IMR-90 (cell line): ENCODE measurements around the gene PLCL1. TPM values are rescaled to one million over a fixed set of nuclear protein-coding genes. Genes with fewer than 3 reads are reported as not detected.
A peak's percentile ranks its signal among the peaks of the same experiment; 100 is the strongest.

Experiments used
- ATAC-seq: fragments of 200-7000 bp; cut with Tn5 transposase; 2 replicates; pipeline ENCODE4 v1.9.1; 2020; ENCODE audit warnings: low read depth, mild to moderate bottlenecking, moderate library complexity
- Bru-seq: library from RNA; stranded (reverse); fragments of 400-500 nt; gene quantifications from one replicate; lab custom pipeline; 2021; lab: Mats Ljungman, UMichigan
- BruChase-seq, 2 experiments: library from RNA; stranded (reverse); fragments of 400-500 nt; gene quantifications; one replicate each; lab custom pipeline; 2021; lab: Mats Ljungman, UMichigan
- BruUV-seq: library from RNA; stranded (reverse); fragments of 400-500 nt; replicated peaks from 2 replicates; lab custom pipeline; 2021; lab: Mats Ljungman, UMichigan
- CTCF ChIA-PET: fragments of 300-600 bp; formaldehyde crosslinking; extraction: SDS; loops from one replicate; lab custom pipeline; 2021; ENCODE audit warnings: antibody characterized with exemption; lab: Yijun Ruan, JAX
- POLR2A ChIA-PET: fragments of 300-600 bp; sonication (Branson Sonifier 250); formaldehyde crosslinking; loops from one replicate; lab custom pipeline; 2022; ENCODE audit warnings: antibody characterized with exemption; ENCODE audit not compliant: unreplicated experiment; lab: Charles Lee
- DNase-seq: peaks from one replicate; pipeline ENCODE4 v3.0.0; 2013
- H2AFZ ChIP-seq: replicated peaks from 2 replicates; pipeline ENCODE3; 2013; ENCODE audit warnings: low read length, mild to moderate bottlenecking; ENCODE audit not compliant: poor library complexity
- H2AK5ac ChIP-seq: 2 replicates; pipeline ENCODE4 v1.6.1; 2013; ENCODE audit warnings: low read depth, low read length, inconsistent platforms
- H2AK9ac ChIP-seq: replicated peaks from 2 replicates; pipeline ENCODE3; 2013; ENCODE audit warnings: mild to moderate bottlenecking, low read depth, low read length, moderate library complexity; ENCODE audit not compliant: poor library complexity
- H2BK120ac ChIP-seq: 2 replicates; pipeline ENCODE4 v1.6.1; 2013; ENCODE audit warnings: low read depth, low read length, inconsistent platforms
- H2BK15ac ChIP-seq: 3 replicates; pipeline ENCODE4 v1.6.1; 2013; ENCODE audit warnings: low read depth, low read length, inconsistent platforms
- H2BK20ac ChIP-seq: 2 replicates; pipeline ENCODE4 v1.6.1; 2013; ENCODE audit warnings: low read depth, mild to moderate bottlenecking, inconsistent platforms, low read length, moderate library complexity
- H2BK5ac ChIP-seq: 2 replicates; pipeline ENCODE4 v1.6.1; 2013; ENCODE audit warnings: mild to moderate bottlenecking, low read depth, low read length, inconsistent platforms; ENCODE audit not compliant: poor library complexity, severe bottlenecking
- H3K14ac ChIP-seq: replicated peaks from 2 replicates; pipeline ENCODE4 v1.6.1; 2013; ENCODE audit warnings: low read depth, low read length, inconsistent platforms
- H3K18ac ChIP-seq: 2 replicates; pipeline ENCODE4 v1.6.1; 2013; ENCODE audit warnings: low read depth, low read length, control low read depth
- H3K23ac ChIP-seq: 2 replicates; pipeline ENCODE4 v1.6.1; 2013; ENCODE audit warnings: low read depth, low read length, inconsistent platforms
- H3K27ac ChIP-seq: 2 replicates; pipeline ENCODE4 v1.5.1; 2013; ENCODE audit warnings: mild to moderate bottlenecking, control low read depth, low read length; ENCODE audit not compliant: insufficient read depth
- H3K27me3 ChIP-seq: 2 replicates; pipeline ENCODE4 v1.6.1; 2013; ENCODE audit warnings: low read length; ENCODE audit not compliant: control insufficient read depth, insufficient read depth
- H3K36me3 ChIP-seq: 2 replicates; pipeline ENCODE4 v1.6.1; 2013; ENCODE audit warnings: low read length, mixed read lengths; ENCODE audit not compliant: control insufficient read depth, insufficient read depth
- H3K4ac ChIP-seq: 2 replicates; pipeline ENCODE4 v1.6.1; 2013; ENCODE audit warnings: low read depth, low read length, inconsistent platforms
- H3K4me1 ChIP-seq: 2 replicates; pipeline ENCODE4 v1.6.1; 2013; ENCODE audit warnings: low read length, mixed read lengths; ENCODE audit not compliant: control insufficient read depth, insufficient read depth
- H3K4me2 ChIP-seq: 2 replicates; pipeline ENCODE4 v1.6.1; 2013; ENCODE audit warnings: low read depth, mild to moderate bottlenecking, control low read depth, low read length, moderate library complexity
- H3K4me3 ChIP-seq: 2 replicates; pipeline ENCODE4 v1.5.1; 2013; ENCODE audit warnings: low read depth, mild to moderate bottlenecking, control low read depth, low read length, moderate library complexity; ENCODE audit not compliant: insufficient read depth
- H3K56ac ChIP-seq: 2 replicates; pipeline ENCODE4 v1.6.1; 2013; ENCODE audit warnings: low read length, inconsistent platforms; ENCODE audit not compliant: insufficient read depth; ENCODE audit errors: extremely low read depth
- H3K79me1 ChIP-seq, 2 experiments: 2 replicates each; pipeline ENCODE4 v1.6.1; 2013; ENCODE audit warnings: low read length in 2 of 2, inconsistent platforms in 1 of 2, low read depth in 1 of 2
- H3K9ac ChIP-seq: 2 replicates; pipeline ENCODE4 v1.6.1; 2013; ENCODE audit warnings: low read depth, low read length, control low read depth
- H3K9me1 ChIP-seq: 2 replicates; pipeline ENCODE4 v1.6.1; 2013; ENCODE audit warnings: low read length, inconsistent platforms; ENCODE audit not compliant: insufficient read depth
- H3K9me3 ChIP-seq: 2 replicates; pipeline ENCODE4 v1.6.1; 2013; ENCODE audit warnings: low read length; ENCODE audit not compliant: control insufficient read depth, insufficient read depth
- H4K20me1 ChIP-seq: 2 replicates; pipeline ENCODE4 v1.6.1; 2013; ENCODE audit warnings: low read length, inconsistent platforms; ENCODE audit not compliant: insufficient read depth
- H4K5ac ChIP-seq: 2 replicates; pipeline ENCODE4 v1.6.1; 2013; ENCODE audit warnings: mild to moderate bottlenecking, low read depth, low read length, control low read depth
- H4K8ac ChIP-seq, 2 experiments: 2 replicates each; pipeline ENCODE4 v1.6.1; 2013; ENCODE audit warnings: low read depth in 2 of 2, low read length in 2 of 2, control low read depth in 1 of 2, inconsistent platforms in 1 of 2
- H4K91ac ChIP-seq: 2 replicates; pipeline ENCODE4 v1.6.1; 2013; ENCODE audit warnings: low read depth, low read length, inconsistent platforms; ENCODE audit not compliant: insufficient read depth
- BHLHE40 ChIP-seq: fragments of 150-350 bp; IDR thresholded peaks from 2 replicates; pipeline ENCODE4 v1.6.1; 2016; ENCODE audit warnings: mild to moderate bottlenecking, low read depth, low read length
- CEBPB ChIP-seq: IDR thresholded peaks from 2 replicates; pipeline ENCODE4 v1.6.1; 2012; ENCODE audit warnings: low read depth, low read length, improper control_type of control experiment
- CHD1 ChIP-seq: IDR thresholded peaks from 2 replicates; pipeline ENCODE4 v1.6.1; 2012; ENCODE audit warnings: low read depth, low read length, improper control_type of control experiment
- FOS ChIP-seq: fragments of 150-350 bp; IDR thresholded peaks from 2 replicates; pipeline ENCODE4 v1.6.1; 2016; ENCODE audit warnings: low read depth, low read length
- MAZ ChIP-seq: IDR thresholded peaks from 2 replicates; pipeline ENCODE4 v1.6.1; 2012; ENCODE audit warnings: low read depth, mild to moderate bottlenecking, low read length, improper control_type of control experiment, moderate library complexity, borderline replicate concordance
- RAD21 ChIP-seq: IDR thresholded peaks from 2 replicates; pipeline ENCODE4 v1.6.1; 2012; ENCODE audit warnings: low read length, improper control_type of control experiment
- RCOR1 ChIP-seq: IDR thresholded peaks from 2 replicates; pipeline ENCODE4 v1.6.1; 2012; ENCODE audit warnings: mild to moderate bottlenecking, low read length, improper control_type of control experiment; ENCODE audit not compliant: insufficient replicate concordance
- USF2 ChIP-seq: fragments of 150-350 bp; IDR thresholded peaks from 2 replicates; pipeline ENCODE4 v1.6.1; 2017; ENCODE audit warnings: mild to moderate bottlenecking, antibody characterized with exemption, low read length, low read depth
- WGBS, 2 experiments: methylation state at CpG; one replicate each; pipeline versions ENCODE4 v1.1.5 to v1.1.7; 2013; ENCODE audit warnings: missing lambda C conversion rate in 2 of 2; ENCODE audit not compliant: insufficient read length in 1 of 2; ENCODE audit errors: extremely low coverage in 2 of 2; 5-methylcytosine and 5-hydroxymethylcytosine counted together
- dilution Hi-C: fragments of 300-500 bp; cut with HindIII; formaldehyde crosslinking; loops from one replicate; pipeline ENCODE4 v1.14.3; 2018; ENCODE audit warnings: low sequenced_read_pairs; ENCODE audit not compliant: unreplicated experiment
- in situ Hi-C: fragments of 300-500 bp; cut with MboI; formaldehyde crosslinking; loops from 3 replicates; pipeline ENCODE4 v1.14.3; 2019; ENCODE audit warnings: low sequenced_read_pairs, inconsistent platforms, mixed read lengths
- intact Hi-C: fragments of 100-400 bp; cut with micrococcal nuclease; formaldehyde crosslinking; loops from 2 replicates; pipeline ENCODE4 v1.10.0; 2022
- long read RNA-seq: library from polyadenylated mRNA; unstranded; transcript quantifications from one replicate; pipeline ENCODE4 v2.0.0, GENCODE V29; 2021; ENCODE audit not compliant: unreplicated experiment
- polyA plus RNA-seq, 3 experiments: library from polyadenylated mRNA; depleted of rRNA; stranded (reverse); fragments of >200 nt; gene quantifications; 2 replicates each; pipeline ENCODE4 v1.2.3, GENCODE V29; 2012; ENCODE audit warnings: low replicate concordance in 1 of 3
- total RNA-seq: library from RNA; depleted of rRNA; stranded (reverse); fragments of >200 nt; gene quantifications from 2 replicates; pipeline ENCODE4 v1.2.3, GENCODE V29; 2012; rRNA removed

The PLCL1 gene
- 0.18 and 0.56 TPM in 2 replicates for total RNA-seq
- polyA plus RNA-seq (2012; rRNA removed): 0.13 and 0.14 TPM in 2 replicates
- 0.02 TPM in 2 replicates for polyA plus RNA-seq (2012; cell fraction: cytosol; rRNA removed)
- polyA plus RNA-seq (2012; cell fraction: nucleus; rRNA removed; ENCODE audit: low replicate concordance): 0.02 and 0.10 TPM in 2 replicates
- Bru-seq, nascent RNA: percentile 28 among the genes with signal in this experiment
- percentile 28 among the genes with signal in this experiment for BruChase-seq, experiment 1, labeled RNA remaining after a 6-hour chase
- BruChase-seq, experiment 2, labeled RNA remaining after a 2-hour chase: percentile 24 among the genes with signal in this experiment
- long read RNA-seq, full-length matches to known transcripts: 1 of 1 reads
- long read RNA-seq, partial matches to known transcripts: 0 of 1 reads
- long read RNA-seq, other reads (novel, unspliced or antisense): 0 of 1 reads

GRCh38 chr2:197804049-197804757 is at the start of gene PLCL1:
Gene PLCL1, plus strand, starts transcription at chr2:197804593.
- Histone ChIP-seq H3K9ac (no peak within 1 kb of the TSS), H2BK5ac (no peak within 1 kb of the TSS), H2BK20ac (no peak within 1 kb of the TSS), H4K20me1 (no peaks in the 10 kb centered on the region), H3K9me3 (no peaks in the 10 kb centered on the region), H2BK15ac (no peak within 1 kb of the TSS), H3K36me3 (no peaks in the 10 kb centered on the region), H2AK5ac (no peak within 1 kb of the TSS), H3K56ac (no peak within 1 kb of the TSS), H3K18ac (no peak within 1 kb of the TSS), H2AK9ac (no peak within 1 kb of the TSS), H2AFZ (peak within 1 kb of the TSS; percentile 93), H3K27me3 (peaks cover 19% of the 10 kb centered on the region), H3K27ac (no peak within 1 kb of the TSS), H4K91ac (no peak within 1 kb of the TSS), H3K14ac (no peak within 1 kb of the TSS), H3K4me2 (peak within 1 kb of the TSS; percentile 87), H2BK120ac (no peak within 1 kb of the TSS), H3K4ac (no peak within 1 kb of the TSS), H3K23ac (peak within 1 kb of the TSS; percentile 80), H3K4me3 (peak within 1 kb of the TSS; percentile 62), H4K8ac (no peak within 1 kb of the TSS), H4K5ac (no peak within 1 kb of the TSS), H3K4me1 (no peaks in the 10 kb centered on the region), H3K79me1 (no peaks in the 10 kb centered on the region), H3K9me1 (no peaks in the 10 kb centered on the region)
- no TSS peak for BruUV-seq
- POLR2A ChIA-PET: no interaction called here
- in situ Hi-C loops: loop anchor here (5.0 to 10.0 kb wide), 3 partner anchors 251 to 493 kb away; no protein-coding TSS in a partner anchor
- ATAC-seq: peak; percentile 99
- CTCF ChIA-PET: interaction anchor here (1.0 to 1.4 kb wide), 3 partner anchors 9 to 492 kb away, joined by 3 read pairs; no protein-coding TSS in a partner anchor
- dilution Hi-C loops: no loop called here
- peak; percentile 87 for DNase-seq
- TF ChIP-seq FOS (peak; percentile 26; the same call in 1 of the 2 replicates), RAD21 (no peak), USF2 (no peak), MAZ (peak; percentile 53; the same call in 1 of the 2 replicates), RCOR1 (no peak), CEBPB (no peak), CHD1 (no peak), BHLHE40 (no peak)
- intact Hi-C loops: loop anchor here (2.0 to 5.0 kb wide), 2 partner anchors 103 to 183 kb away; no protein-coding TSS in a partner anchor
- 0% methylated on average over 34 of the region's 50 CpGs; no CpG with 5 or more reads in 1 of the 2 experiments for WGBS, 2 experiments
